ENCODE results near the gene PPP1R3F. TPM values are rescaled to one million over a fixed set of nuclear protein-coding genes. Genes with fewer than 3 reads are reported as not detected.

Gene PPP1R3F
- total and polyA plus RNA-seq, 2 donors from 2014 or later, result 4.5 to 5.1 TPM

DNA sequence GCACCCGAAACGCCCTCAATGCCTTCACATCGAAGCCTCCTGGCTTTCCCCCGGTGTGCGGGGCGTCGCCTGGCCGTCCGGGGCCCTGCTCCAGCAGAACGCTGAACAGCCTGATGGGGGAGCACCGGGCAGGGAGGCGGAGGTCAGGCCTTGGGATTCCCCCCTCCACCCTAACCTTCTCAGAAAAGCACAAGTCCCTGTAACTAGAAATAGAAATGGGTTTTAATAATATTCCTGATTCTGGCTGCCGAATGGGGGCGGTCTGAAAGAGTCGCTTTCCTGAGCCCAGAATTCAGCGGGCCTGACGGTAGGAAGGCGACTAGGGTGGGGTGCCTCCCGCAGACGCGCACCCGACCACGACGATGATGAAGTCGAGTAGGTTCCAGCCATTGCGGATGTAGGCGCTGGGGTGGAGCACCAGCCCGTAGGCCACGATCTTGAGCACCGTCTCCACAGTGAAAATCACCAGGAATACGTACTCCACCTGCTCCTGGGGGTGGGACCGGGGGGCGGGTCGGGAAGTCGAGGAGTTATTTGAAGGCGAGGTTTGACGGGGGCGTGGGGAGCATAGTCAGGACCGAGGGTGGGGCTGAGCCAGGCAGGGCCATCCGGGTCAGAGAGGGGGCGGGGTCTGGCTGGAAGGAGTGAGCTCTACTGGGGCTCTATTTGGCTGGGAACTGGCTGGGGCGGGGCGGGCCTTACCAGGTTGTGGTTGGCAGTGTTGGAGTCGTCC is 38.9 kb upstream of the PPP1R3F start:
- peak overlapping the region in 2 of 3 donors; percentile 32 to 34 for H3K4me3 ChIP-seq (ENCODE audit: low read length in 3 of 3)
- intact Hi-C loops (cut with DNase I), result no loop called here
- DNase-seq (peak; percentile 10 to 91 (median 32)), FAIRE-seq (no peak)
- TF ChIP-seq, protein P1, sequence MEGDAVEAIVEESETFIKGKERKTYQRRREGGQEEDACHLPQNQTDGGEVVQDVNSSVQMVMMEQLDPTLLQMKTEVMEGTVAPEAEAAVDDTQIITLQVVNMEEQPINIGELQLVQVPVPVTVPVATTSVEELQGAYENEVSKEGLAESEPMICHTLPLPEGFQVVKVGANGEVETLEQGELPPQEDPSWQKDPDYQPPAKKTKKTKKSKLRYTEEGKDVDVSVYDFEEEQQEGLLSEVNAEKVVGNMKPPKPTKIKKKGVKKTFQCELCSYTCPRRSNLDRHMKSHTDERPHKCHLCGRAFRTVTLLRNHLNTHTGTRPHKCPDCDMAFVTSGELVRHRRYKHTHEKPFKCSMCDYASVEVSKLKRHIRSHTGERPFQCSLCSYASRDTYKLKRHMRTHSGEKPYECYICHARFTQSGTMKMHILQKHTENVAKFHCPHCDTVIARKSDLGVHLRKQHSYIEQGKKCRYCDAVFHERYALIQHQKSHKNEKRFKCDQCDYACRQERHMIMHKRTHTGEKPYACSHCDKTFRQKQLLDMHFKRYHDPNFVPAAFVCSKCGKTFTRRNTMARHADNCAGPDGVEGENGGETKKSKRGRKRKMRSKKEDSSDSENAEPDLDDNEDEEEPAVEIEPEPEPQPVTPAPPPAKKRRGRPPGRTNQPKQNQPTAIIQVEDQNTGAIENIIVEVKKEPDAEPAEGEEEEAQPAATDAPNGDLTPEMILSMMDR (IDR thresholded peaks at IDR 0.05; ENCODE audit: borderline replicate concordance, extremely low read depth, insufficient read depth), result peak; percentile 0
- no peaks in the 10 kb centered on the region for H3K4me1 ChIP-seq (ENCODE audit: control insufficient read depth in 2 of 3, insufficient read depth in 2 of 3, low read depth in 1 of 3, low read length in 3 of 3)
- H3K36me3 ChIP-seq (ENCODE audit: control insufficient read depth in 2 of 3, insufficient read depth in 3 of 3, low read length in 3 of 3), result no peaks in the 10 kb centered on the region
- no peaks in the 10 kb centered on the region for H3K27me3 ChIP-seq (ENCODE audit: control insufficient read depth, insufficient read depth, low read length)
- no peak overlapping the region for H3K9ac ChIP-seq (ENCODE audit: low read length in 3 of 3)
- H3K9me3 ChIP-seq (ENCODE audit: control insufficient read depth in 2 of 3, insufficient read depth in 1 of 3, low read length in 3 of 3), result no peaks in the 10 kb centered on the region
- H3K27ac ChIP-seq (ENCODE audit: low read depth in 2 of 2, low read length in 2 of 2), result peak overlapping the region in 1 of 2 donors; percentile 28

GRCh38 chrX:49231333-49232000 is 38.1 kb upstream of the PPP1R3F start:
- DNase-seq (peak in 1 of 5 donors; percentile 62), FAIRE-seq (no peak)
- Histone ChIP-seq H3K27me3 (ENCODE audit: control insufficient read depth, insufficient read depth, low read length) (no peaks in the 10 kb centered on the region), H3K9ac (ENCODE audit: low read length in 3 of 3) (no peak overlapping the region), H3K27ac (ENCODE audit: low read depth in 2 of 2, low read length in 2 of 2) (no peak overlapping the region), H3K9me3 (ENCODE audit: control insufficient read depth in 2 of 3, insufficient read depth in 1 of 3, low read length in 3 of 3) (no peaks in the 10 kb centered on the region), H3K4me1 (ENCODE audit: control insufficient read depth in 2 of 3, insufficient read depth in 2 of 3, low read depth in 1 of 3, low read length in 3 of 3) (no peaks in the 10 kb centered on the region), H3K36me3 (ENCODE audit: control insufficient read depth in 2 of 3, insufficient read depth in 3 of 3, low read length in 3 of 3) (no peaks in the 10 kb centered on the region), H3K4me3 (ENCODE audit: low read length in 3 of 3) (no peak overlapping the region)
- TF ChIP-seq, protein P1 (IDR thresholded peaks at IDR 0.05; ENCODE audit: borderline replicate concordance, extremely low read depth, insufficient read depth), result no peak
- intact Hi-C loops (cut with DNase I), result no loop called here

DNA sequence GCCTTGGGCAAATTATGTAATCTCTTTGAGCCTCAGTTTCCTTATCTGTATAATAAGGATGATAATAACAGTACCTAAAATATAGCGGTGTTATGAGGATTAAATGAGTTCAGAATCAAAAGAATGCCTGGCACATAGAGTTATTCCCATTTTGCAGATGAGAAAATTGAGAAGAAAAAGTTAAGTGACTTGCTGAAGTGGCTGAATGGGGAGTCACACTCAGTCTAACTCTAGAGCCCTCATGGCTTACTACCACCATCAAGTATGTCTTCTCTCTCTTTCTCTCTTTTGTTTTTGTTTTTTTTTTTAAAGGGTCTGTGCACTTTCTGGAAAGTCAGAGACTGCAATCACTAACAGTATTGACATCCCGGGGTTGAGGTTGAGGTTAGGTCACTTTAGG is 37.1 kb upstream of the PPP1R3F start:
- FAIRE-seq, result no peak
- TF ChIP-seq, protein P1 (IDR thresholded peaks at IDR 0.05; ENCODE audit: borderline replicate concordance, extremely low read depth, insufficient read depth), result no peak

More for the DNA sequence above, 37.1 kb upstream of the PPP1R3F start:
- H3K27ac ChIP-seq (ENCODE audit: low read depth in 2 of 2, low read length in 2 of 2), result no peak overlapping the region
- H3K4me1 ChIP-seq (ENCODE audit: control insufficient read depth in 2 of 3, insufficient read depth in 2 of 3, low read depth in 1 of 3, low read length in 3 of 3), result peaks cover 0 to 2% (median 0%) of the 10 kb centered on the region in 3 donors
- intact Hi-C loops (cut with DNase I), result no loop called here
- no peak for DNase-seq
- no peak overlapping the region for H3K9ac ChIP-seq (ENCODE audit: low read length in 3 of 3)
- no peaks in the 10 kb centered on the region for H3K9me3 ChIP-seq (ENCODE audit: control insufficient read depth in 2 of 3, insufficient read depth in 1 of 3, low read length in 3 of 3)
- no peaks in the 10 kb centered on the region for H3K36me3 ChIP-seq (ENCODE audit: control insufficient read depth in 2 of 3, insufficient read depth in 3 of 3, low read length in 3 of 3)
- H3K27me3 ChIP-seq (ENCODE audit: control insufficient read depth, insufficient read depth, low read length), result no peaks in the 10 kb centered on the region
- H3K4me3 ChIP-seq (ENCODE audit: low read length in 3 of 3), result no peak overlapping the region
